ENCODE measurements around the gene VGLL4.

VGLL4 gene

DNA sequence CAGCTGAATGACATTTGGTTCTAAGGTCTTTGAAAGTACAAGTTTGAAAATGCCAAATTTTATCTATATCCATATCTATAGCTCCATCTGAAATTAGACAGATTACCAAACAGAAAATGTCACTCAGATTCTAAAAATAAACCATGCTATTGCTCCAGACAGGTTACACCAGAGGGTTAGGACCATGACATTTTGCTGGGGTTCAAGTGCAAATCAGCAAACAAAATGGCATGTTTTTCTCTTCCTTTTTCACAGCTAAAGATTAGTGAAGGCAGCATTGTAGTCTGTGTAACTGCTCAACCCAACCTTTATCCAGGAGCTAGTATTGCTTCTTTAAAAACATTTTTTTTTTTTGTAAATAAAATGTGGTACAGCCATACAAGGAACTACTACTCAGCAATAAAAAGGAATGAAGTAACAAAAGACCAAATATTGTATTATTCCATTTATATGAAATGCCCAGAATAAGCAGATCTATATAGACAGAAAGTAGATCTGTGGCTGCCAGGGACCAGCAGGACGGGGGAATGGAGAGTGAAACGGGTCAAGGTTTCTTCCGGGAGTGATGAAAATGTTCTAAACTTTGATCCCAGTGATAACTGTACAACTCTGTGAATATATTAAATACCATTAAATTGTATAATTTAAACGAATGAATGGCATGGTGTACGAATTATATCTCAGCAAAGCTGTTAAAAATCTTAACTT, 18.2 kb downstream of the VGLL4 start:
- DNase-seq, result no peak

DNA sequence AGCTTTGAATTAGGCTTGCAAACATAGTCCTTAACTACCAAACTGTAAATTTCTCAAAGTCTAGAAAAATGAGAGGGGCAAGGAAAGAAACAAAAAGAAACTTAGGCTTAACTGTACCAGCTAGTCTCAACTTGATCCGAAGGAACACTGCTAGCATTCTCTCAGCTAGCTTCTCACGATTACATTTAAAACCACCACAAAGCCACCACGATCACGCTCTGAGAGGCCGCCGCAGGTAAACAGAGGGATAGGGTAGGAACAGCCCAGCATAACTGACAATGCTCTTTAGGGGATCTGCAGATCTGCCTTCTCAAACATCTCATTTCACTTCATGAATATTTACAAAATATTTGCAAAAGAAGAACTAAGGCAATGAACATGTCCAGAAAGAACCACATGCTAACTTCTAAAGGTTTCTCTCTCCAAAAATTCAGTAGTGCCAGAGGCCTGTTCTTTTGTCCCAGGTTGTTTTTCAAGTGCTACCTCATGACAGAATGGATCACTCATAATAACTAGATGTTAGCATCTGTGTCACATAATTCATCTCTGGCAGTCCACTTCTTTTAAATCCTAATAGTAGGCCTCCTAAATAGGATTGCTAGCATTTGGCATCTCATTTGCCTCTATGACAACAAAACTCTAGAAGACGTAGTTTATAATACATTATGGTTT, 18.9 kb downstream of the VGLL4 start:
- no peak for DNase-seq

DNA sequence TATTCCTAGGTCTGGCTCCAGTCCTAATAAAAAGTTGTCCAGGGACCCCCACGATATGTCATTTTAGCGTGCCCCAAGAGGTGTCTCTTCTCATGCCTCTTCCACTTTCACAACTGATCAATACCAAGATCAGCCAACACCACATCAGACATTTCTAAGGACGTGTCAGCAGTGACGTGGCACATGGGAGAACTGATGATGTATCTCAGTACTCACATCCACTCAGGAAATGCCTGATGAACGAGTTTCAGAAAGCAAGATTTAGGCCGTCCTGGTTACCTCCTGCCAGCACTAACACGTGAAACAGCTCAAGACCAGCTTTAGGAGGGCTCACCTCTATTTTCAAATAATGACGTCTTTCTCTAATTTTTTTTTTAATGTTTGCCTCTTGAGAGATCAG, 19.6 kb downstream of the VGLL4 start:
- no peak for DNase-seq

DNA sequence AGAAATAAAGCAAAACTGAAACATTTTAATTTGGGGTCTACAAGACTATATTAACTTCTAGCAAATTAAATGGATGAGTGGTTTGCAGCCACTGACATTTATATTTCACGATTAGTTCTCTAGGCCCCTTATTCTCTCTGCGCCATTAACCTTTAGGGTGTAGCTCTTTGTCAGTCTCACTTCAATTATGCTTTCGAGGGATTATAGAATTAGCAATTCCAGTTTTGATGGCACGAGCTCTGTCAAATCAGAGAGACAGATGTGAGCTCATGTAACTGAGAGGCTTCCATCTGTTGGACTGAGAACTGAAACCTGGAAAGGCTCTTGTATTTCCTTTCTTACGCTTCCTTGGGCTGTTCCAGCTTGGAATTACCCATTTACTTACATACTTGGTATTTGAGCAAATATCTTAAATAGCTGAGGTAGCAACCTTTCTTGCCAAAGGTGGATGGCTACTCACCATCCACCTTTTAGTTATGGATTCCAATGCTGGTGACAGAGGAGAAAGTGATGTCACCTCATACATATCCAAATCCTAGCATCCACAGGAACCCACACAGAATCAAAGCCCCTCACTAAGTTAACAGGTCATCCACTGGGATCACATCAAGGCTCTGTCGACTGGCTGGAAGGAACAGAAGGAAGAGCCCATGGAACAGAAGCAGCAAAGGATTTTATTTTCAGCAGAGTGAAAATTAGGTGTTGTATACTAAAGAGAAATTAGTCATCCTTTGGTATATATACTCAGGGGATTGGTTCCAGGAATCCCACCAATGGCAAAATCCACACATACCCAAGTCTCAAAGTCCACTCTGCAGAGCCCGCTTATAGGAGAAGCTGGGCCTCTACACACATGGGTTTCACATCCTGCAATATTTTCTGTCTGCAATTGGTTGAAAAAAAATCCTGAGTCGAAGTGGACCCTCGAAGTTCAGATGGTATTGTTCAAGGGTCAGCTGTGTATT, 20.8 kb downstream of the VGLL4 start:
- no peak for DNase-seq

DNA sequence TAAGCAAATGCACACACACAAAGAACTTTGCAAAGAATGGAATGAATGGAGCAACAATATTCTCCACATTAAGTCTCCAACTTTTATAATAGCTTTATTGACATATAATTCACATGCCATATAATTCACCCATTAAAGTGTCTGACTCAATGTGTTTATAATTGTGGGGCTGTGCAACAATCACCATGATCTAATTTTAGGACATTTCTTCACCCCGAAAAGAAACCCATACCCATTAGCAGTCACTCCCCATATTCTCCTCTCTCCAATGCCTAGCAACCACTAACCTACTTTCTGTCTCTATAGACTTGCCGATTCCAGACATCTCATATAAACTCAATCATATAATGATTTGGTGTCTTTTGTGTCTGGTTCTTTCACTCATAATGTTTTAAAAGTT, 22.6 kb downstream of the VGLL4 start:
- DNase-seq, result no peak

DNA sequence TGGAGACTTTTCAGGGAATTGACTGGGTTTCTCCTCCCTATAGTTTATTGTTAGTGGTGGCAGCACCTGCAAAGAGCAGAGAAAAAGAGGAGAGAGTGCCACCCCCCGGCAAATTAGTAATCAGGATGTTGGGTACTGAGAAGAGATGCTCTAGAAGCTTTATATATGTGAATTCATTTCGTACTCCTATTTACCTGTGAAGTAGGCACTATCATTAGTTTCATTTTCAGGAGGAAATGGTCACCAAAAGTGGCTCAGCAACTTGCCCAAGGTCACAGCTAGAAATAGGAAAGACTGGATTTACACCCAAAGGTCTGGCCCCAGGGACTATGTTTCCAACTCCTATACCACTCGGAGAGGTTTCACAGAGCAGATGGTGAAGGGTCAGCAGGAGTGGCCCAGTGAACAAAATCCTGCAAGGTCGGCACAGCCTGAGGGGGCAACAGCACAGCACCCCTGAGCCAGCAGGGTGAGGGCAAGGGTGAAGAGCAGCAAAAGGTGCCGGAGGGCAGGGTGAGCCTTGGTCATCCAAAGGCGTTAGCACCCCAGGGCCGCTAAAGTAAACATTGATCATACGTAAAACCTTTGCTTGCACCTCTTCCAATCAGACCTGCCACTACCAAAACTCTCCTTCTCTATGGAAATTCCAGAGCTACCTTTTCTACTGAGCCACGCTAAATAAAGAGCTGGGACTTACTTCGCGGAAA, 23.6 kb downstream of the VGLL4 start:
- DNase-seq, result no peak

DNA sequence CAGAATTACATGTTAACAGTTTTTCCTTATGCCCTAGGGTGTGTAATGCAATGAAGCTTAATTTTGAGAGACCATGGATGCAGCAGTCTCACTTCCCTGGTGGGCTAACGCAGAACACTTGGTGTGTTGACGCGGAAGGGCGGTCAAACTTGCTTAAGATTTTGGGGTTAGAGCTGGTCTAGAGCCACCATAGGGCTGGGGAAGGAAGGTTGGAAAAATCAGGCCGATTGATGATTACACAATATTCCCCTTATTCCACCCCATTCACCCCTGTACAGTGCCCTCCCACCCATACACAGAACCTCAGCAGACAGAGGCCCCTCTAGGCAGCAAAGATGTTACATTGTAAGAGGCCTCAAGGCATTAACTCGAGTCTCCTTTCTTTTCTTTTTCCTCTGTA, 24.3 kb downstream of the VGLL4 start:
- DNase-seq, result no peak

DNA sequence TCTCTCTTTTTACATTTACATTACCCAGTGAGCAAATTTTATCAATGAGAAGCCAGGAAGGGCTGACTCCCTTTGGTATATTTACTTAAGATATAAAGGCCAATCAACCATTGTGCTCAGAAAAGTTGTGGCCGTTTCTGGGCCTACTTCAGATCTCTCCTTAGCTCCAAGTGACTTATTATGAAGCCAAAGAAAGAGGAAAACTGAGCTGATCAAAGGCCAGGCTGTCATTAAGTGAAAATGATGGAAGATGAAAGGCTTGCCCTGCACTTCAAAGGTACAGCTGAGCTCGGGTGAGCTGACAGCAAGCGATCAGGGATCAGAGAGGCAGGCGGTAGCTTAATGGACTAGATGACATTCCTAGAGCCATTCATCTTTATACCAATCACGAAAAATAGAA, 24.8 kb downstream of the VGLL4 start:
- DNase-seq, result no peak

DNA sequence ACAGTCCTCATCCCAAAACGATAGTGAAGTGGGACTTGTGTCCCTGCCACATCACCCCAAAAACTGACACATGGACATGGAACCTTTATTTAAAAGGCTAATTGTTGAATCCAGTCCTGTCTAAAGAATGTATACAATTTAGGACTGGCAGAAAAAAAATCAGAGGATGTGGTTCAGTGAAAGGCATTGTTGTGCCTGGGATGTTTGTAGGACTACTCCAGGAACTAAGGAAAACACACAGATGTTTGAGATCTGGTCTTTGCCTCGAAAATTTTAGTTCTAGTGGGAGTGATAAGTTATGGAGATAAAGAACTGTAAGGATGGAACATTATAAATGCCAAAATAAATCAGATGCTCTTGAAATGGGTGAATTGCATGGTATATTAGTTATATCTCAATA, 27.2 kb downstream of the VGLL4 start:
- DNase-seq, result no peak

DNA sequence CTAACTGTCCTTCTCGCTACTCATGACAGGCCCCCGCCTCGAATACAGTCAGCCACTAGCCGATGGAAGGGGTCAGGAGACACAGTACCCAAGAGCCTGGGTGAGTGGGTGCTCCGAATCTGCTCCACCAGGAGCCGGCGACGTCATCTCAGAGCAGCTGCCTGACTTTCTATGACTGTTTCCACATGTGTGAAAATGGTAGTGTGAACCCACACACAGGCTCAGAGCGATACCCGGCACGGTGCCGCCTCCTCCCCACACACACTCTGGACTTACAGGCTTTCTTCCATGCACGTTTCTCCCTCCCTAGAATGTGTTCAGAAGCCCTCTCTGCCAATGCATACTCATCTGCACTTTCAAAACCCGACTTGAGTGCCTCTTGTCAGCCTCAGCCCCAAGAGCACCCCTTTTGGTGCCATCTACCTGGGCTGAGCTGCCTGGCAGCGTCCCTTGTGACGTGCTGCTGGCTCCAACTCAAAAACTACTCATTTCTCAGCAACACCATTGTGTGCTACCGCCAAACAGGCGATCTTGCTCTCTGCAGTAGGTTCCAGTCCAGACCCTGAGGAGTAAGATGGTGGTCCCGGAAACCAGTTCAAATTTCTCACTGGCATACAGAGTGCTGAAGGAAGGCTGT, 29.7 kb downstream of the VGLL4 start:
- no peak for DNase-seq

DNA sequence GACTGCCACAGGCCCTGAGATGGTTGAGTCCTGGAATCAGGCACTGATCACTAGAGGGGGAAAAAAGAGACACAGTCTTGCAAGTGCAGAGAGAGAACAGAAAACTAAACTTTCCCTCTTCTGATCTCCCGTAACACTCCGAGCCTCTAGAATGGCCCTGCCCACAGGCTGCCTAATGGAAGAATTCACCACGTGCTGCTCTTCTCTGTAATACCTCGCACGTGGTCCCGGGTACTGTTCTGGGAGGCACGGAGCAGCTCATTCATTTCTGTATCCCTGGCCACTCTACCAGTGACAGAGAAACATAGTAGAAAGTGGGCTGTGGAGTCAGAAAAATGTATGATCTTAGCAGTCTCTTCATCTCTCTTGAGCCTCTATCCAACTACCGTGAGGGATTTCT, 30.4 kb downstream of the VGLL4 start:
- no peak for DNase-seq

DNA sequence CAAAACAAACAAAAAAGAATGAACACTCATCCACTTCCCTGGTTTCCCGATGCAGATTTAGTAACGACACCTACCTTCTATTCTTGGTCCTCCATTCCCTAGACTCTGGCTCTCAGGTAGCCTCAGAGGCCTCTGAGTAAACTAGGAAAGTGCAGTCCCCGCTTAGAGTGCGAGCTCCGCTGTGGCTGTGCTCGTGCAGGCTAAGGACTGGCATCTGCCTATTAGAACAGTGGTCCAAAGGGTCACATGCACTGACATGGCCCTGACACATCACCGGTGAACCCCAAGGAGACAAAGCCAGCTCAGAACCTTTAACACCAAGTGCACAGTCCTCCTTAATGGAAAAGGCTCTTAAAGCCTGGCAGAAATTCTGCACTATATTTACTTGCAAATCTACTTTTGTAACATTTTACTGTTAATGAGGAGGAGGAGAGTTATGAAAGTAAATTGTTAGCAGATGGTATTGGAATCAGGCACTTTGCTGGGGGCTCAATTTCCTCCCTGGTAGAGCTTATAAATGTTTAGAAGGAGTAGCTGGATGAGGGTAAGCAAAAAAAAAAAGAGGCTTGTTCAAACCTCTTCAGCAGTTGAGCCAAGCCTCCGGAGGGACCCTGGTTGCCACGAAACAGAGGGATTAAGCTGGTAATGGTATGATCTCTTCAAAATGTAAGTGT, 31.1 kb downstream of the VGLL4 start:
- DNase-seq, result no peak

DNA sequence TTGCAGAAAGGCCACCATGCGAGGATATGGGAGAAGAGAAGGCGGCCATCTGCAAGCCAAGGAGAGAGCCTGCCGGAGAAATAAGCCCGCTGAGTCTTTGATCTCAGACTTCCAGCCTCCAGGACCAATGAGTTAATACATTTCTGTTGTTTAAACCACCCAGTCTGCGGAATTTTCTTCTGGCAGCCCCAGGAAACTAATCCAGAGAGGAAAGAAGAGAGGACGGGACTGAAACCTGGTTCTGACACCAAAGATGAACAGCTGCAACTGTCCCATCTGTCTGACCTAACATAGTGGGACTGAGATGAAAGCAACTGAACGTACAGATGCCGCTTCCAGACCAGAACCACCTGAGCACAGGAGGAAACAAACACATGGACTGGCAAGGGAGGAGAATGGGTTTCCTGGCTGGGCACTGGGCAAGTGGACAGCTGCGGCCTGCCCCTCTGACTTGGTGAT, 32.3 kb downstream of the VGLL4 start:
- no peak for DNase-seq

DNA sequence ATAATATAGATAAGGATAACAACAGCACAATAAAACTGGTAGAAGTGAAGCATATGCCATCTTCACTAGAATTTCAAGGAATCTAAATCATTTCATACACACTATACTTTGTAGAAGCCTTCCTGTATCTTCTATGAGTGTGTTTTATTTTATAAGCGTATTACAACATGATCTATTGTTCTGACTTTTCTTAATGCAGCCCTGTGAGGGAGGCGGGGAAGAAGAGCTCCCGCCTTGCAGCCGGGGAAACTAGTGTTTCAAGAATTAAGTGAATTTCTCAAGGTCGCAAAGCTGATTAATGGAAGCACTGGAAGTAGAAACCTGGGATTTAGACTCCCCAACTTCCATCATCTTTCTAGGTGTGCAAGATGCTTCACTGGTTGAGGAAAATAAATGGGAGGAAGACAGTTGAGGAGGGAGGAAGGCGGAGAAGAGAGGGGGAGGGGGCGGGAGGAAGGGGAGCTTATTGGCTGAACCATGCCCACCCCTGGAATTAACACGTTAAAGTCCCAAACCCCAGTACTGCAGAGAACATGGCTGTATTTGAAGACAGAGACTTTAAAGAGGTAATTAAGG, 32.9 kb downstream of the VGLL4 start:
- DNase-seq, result no peak

DNA sequence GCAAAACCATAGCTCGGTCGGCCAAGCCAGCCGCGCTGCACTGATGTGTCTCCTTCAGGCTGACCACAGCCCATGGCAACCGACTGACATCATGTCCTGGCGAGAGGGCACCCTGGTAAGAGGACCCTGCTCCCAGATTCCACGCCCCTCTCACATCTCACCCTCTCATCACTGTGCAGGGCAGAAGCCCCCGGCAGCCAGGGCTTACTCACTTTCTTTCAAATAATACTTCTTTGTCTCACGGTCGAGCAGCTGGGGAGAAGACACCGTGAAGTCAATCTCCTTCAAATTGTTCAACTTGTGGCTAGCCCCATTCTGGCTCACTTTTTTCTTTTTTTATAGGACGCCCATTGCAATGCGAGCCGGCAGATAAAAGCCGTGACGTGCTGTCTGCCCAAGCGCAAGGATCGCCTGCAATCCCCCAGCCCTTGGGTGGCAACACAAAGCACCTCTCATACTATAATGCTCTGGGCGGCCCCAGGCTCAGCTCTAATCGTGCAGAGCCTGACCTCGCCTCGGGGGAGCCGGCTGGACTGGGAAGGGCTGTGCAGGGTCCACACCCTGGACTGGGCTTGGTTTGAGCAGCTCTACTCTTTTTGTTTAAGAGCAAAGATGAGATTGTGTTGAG, 33.6 kb downstream of the VGLL4 start:
- no peak for DNase-seq

DNA sequence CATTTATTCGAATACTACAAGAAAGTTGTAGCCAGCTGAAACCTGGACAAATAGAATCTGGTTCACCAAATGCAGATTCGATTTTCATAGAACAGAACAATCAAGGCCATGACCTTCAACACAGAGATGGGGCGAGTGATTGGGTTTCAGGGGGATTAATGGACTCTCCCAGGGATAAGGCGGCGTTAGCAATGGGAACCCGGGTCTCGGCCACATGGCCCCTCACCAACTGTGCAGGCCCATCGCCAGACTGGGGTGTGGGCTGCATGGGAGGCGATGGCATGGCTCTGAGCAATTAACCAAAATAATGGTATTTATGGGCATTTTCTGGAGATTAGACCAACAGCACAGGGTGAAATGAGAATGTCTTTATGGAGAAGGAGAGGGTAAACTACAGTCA, 34.2 kb downstream of the VGLL4 start:
- no peak for DNase-seq

DNA sequence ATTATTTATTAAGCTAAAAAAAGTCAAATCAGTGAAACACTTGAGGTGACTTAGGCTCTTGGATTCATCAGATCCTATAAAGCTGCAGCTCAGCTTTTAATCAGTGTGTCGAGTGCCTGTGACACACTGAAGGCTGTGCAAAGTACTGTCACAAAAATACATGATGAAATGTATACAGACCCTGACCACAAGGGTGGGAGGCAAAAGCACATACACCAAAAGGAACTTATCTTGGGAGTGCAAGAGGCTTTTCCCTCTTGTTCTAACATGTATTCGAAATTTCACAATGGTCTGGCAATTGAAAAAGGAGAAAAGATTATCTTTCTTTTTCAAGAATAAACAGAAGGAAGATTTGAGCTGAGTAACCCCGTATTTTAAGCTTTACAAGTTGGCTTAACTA, 35.9 kb downstream of the VGLL4 start:
- no peak for DNase-seq

DNA sequence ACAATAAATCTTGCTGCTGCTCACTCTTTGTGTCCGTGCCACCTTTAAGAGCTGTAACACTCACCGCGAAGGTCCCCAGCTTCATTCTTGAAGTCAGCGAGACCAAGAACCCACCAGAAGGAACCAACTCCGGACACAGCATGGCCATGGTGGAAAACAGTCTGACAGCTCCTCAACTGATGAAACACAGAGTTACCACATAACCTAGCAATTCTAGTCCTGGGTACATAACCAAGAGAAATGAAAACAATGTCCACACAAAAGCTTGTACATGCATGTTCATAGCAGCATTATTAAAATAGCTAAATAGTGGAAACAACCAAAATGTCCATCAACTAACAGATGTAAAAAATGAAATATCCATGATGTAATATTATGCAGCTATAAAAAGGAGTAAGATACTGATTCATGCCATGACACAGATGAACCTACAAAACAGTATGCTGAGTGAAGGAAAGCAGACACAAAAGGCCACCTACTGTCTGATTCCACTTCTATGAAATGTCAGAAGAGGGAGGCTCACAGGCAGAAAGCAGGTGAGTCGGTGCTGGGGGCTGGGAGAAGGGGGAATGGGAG, 36.8 kb downstream of the VGLL4 start:
- no peak for DNase-seq

DNA sequence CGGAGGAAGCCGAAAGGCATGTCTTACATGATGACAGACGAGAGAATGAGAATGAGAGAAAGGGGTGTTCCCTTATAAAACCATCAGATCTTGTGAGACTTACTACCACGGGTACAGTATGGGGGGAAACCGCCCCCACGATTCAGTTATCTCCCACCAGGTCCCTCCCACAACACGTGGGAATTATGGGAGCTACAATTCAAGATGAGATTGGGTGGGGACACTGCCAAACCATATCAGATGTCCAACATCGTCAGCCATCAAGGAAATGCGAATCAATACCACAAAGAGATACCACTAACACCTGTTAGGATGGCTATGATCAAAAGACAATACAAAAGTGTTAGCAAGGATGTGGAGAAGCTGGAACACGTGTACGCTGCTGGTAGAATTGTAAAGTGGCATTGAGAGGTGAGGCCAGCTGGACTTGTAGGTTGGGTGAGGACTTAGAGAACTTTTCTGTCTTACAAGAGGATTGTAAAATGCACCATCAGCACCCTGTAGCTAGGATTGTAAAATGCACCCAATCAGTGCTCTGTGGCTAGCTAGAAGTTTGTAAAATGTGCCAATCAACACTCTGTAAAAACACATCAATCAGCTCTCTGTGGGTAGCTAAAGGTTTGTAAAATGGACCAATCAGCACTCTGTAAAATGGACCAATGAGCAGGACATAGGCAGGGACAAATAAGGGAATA, 37.5 kb downstream of the VGLL4 start:
- no peak for DNase-seq

DNA sequence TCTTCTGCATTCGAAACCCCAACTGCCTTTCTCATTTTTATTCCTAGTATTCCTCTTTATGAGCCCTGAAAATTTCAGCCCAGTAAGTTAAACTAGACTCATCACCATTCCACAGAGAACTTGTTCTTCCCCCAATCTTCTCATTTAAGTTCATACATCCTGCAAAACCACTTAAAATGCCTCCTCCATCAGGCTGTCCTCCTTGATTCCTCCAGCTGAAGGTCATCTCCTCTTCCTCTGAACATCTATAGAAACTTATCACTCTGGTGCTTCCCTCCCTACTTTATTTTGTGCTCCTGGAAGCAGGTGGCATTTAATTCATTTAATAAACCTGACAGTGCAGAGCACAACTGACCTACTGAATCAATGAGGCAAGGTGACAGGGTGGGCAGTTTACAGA, 38.3 kb downstream of the VGLL4 start:
- DNase-seq, result no peak
